Activated CD4-positive, CD25-positive, alpha-beta regulatory T cell treated with anti-CD3 and anti-CD28 coated beads, Interleukin-2, amount 50 U/mL, for 16 hours (primary cell): ENCODE results near the gene IMP3.
"Not testable (repeated sequence)": the region's sequence is repeated elsewhere in the genome, so short reads cannot be mapped to it uniquely, and the experiment has no call there.

Experiments used
- DNase-seq: peaks from one replicate; pipeline ENCODE4 v3.0.0-alpha.2; 2020; ENCODE audit warnings: low read depth, low spot score

Gene IMP3

GRCh38 chr15:75650908-75651809 lies 11.1 kb upstream of the IMP3 start:
- DNase-seq: no peak

DNA sequence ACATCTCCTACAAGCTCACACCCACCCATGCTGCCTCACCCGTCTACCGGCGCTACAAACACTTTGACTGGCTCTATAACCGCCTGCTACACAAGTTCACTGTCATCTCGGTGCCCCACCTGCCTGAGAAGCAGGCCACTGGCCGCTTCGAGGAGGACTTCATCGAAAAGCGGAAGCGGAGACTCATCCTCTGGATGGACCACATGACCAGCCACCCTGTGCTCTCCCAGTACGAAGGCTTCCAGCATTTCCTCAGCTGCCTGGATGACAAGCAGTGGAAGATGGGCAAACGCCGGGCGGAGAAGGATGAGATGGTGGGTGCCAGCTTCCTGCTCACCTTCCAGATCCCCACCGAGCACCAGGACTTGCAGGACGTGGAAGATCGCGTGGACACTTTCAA lies 9.8 kb upstream of the IMP3 start:
- no peak for DNase-seq

GRCh38 chr15:75649045-75649761 lies 9.2 kb upstream of the IMP3 start:
- no peak for DNase-seq

- no peak for DNase-seq
Observed at GRCh38 chr15:75648156-75649000, 8.4 kb upstream of the IMP3 start.

DNA sequence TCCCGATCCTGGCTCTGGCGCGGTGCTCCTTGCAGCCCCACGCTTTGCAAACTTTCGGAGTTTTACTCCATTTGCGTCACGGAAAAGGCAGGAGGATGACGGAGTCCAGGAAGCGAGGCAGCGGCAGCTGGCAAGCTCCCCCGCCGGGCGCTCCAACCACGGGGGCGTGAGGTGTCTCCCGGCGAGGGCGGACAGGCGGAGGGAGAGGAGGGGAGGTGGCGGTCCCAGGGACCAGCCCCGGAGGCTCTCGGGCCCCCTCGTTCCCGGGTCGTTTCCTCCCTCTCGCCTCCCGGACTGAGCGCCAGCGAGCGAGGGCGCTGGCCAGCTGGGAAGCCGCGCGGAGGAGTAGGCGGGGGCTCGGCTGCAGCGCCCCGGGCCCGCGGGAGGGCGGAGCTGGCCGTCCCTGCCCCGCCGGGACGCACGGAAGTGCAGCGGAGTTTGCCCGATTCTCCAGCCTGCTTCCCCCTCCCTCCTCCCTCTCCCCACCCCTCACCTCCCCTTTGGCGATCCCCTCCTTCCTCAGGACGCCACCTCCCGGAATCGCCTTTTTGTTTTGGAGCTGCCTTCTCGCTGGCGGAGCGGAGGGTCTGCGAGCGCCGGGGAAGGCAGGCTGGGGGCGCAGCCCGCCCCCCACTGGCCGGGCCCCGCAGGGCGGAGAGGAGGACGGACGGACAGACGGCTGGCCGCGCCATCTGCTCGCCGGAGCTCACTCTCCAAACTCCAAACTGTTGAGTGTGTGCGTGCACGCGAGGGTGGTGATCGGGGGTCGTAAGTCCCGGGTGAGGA lies 7.5 kb upstream of the IMP3 start, which contains the start of gene SNX33:
TSS of gene SNX33 (plus strand) at position 543 of the 786 bp plus-strand sequence. CDS start 1,191 bp downstream, outside the sequence.
- DNase-seq: no peak

DNA sequence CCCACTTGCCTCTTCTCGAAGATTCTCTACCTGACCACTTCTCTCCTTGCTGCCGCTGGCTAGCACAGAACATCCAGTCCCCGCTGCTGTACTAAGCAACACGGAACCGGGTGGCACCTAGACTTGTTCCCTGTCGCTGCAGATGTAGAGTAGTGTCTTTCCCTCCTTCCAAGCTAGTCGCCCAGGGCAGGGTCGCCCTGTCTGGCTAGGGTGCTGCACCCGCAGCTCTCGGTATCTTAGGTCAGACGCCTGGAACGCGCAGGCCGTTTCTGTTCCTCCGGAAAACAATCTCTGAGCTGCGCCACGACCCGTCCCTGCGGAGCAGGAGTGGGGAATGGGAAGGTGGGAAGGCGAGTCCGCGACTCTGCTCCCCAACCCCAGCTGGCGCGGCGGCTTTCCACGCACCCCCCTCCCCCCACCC lies 6.9 kb upstream of the IMP3 start:
- DNase-seq: no peak

- DNase-seq: no peak
Observed at GRCh38 chr15:75646112-75646943, 6.3 kb upstream of the IMP3 start.

- no peak for DNase-seq
Observed at GRCh38 chr15:75644376-75644775, 4.4 kb upstream of the IMP3 start.

- no peak for DNase-seq
Observed at GRCh38 chr15:75641603-75642002, 1.6 kb upstream of the IMP3 start.

DNA sequence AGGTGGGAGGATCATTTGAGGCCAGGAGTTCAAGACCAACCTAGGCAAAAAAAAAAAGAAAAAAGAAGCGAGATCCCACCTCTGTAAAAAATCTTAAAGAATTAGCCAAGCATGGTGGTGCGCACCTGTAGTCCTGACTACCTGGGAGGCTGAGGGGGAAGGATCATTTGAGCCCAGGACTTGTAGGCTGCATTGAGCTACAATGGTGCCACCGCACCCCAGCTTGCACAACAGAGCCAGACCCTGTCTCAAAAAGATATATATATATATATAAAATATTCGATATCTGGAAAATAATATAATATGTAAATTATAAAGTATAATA lies 1.1 kb upstream of the IMP3 start:
- no peak for DNase-seq

- DNase-seq: no peak
Observed at GRCh38 chr15:75640483-75641178, 607 bp upstream of the IMP3 start.

DNA sequence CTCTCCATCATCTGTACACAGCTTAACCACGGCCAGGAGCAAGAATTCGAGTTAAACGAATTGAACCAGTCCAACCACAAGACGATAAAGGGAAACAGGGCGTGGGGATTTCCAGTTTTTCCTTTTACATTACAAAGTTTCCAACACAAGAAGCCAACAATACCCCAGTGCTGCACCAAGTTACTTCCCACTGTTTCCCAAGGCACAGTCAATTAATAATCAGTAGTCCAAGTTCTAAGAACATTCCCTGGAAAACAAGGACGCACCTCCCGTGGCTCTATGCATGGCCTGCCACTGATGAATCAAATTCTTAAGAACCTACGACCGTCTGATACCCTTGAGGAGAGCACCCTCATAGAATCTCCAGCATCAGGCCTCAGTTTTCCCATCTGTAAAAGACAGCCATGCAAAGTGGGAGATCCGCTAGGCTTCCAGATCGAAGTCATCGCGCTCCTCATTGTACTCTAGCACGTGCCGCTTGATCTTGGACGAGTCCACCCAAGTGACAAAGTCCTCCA lies 774 bp downstream of the IMP3 start:
- DNase-seq: no peak

GRCh38 chr15:75637245-75638009 lies 2.6 kb downstream of the IMP3 start:
- no peak for DNase-seq

DNA sequence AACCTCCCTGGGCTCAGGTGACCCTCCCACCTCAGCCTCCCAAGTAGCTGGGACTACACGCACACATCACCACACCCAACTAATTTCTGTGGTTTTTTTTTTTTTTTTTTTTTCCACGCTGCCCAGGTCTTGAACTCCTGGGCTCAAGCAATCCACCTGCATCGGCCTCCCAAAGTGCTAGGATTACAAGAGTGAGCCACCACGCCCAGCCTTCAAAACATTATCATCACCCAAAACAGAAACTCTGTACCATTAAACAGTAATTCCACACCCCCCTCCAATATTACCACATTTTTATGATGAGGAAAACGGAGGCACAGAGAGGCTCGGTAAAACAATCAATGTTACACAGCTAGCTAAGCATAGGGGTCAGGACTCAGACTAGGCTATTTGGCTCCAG lies 4.0 kb downstream of the IMP3 start:
- no peak for DNase-seq

- not testable (repeated sequence) for DNase-seq
Observed at GRCh38 chr15:75633922-75634321, 6.1 kb downstream of the IMP3 start.

DNA sequence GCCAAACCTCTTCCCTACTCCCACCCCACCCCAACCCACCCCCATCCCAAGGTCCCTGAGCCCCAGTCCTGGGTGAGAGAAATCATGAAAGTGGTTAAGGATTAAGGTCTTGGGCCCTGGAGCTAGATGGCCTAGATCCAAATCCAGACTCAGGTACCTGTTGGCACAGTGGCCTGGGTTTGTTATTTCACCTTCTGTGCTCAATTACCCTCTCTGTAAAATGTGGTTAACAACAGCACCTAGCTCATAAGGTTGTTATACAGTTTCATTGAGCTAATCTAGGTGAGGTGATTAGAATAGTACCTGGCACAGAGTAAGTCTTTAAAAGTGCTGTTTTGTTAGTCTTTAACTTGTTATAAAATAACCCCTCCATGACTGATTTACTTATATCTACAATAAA lies 8.1 kb downstream of the IMP3 start:
- DNase-seq: no peak

GRCh38 chr15:75625542-75626347 lies 14.3 kb downstream of the IMP3 start, which contains the start of gene SNUPN:
Gene SNUPN, minus strand, starts transcription at chr15:75625725. Its CDS starts 4,674 bp downstream, at chr15:75621051.
- DNase-seq: peak; percentile 86

DNA sequence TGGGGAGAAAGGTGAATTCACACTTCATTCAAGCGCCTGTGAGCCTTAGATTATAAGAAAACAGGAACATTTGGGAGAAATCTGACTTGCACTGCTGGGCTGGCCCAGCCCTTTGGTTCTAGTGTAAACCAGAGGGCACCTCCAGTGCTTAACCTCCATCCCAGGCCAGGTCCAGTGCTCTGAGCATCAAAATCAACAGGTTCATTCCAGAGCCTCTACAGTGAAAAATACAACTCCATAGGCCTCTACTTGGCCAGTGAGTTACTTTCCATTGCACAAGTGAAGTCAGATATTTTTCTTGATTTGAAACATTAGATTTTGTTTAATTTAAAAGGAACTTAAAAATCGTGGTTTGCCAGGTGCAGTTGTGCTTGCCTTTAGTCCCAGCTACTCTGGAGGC lies 17.5 kb downstream of the IMP3 start:
- no peak for DNase-seq
